Measurements from ENCODE around the gene COL28A1.

Gene COL28A1

DNA sequence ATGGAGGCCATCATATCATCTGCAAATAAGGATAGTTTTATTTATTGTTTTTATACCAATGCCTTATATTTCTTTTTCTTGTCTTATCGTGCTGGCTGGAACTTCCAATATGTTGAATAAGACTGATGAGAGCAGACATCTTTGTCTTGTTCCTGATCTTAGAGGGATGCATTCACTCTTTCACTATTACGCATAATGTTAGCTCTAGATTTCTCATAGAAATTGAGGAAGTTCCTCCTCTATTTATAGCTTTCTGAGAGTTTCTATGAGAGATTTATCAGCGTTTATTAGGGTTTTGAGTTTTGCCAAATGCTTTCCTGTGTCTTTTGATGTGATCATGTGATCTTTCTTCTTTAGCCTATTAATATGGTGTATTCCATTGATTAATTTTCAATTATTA, 49.3 kb downstream of the COL28A1 start:
- H3K4me1 ChIP-seq (ENCODE audit: insufficient read depth, low read length, severe bottlenecking), result no peaks in the 10 kb centered on the region
- no peaks in the 10 kb centered on the region for H3K79me2 ChIP-seq (ENCODE audit: insufficient read depth, low read length)
- H3K9me2 ChIP-seq (ENCODE audit: low read depth, low read length), result no peaks in the 10 kb centered on the region
- H3K4me3 ChIP-seq (ENCODE audit: low read depth, low read length, poor library complexity, severe bottlenecking), result no peak overlapping the region
- no peak overlapping the region for H3K4me2 ChIP-seq (ENCODE audit: low read length)
- no peak overlapping the region for H3K9ac ChIP-seq (ENCODE audit: low read length)
- no peak overlapping the region for H3K27ac ChIP-seq (ENCODE audit: low read depth, low read length, poor library complexity, severe bottlenecking)
- TF ChIP-seq EZH2 (IDR thresholded peaks at IDR 0.05; ENCODE audit: borderline replicate concordance, low read length), result no peak
- no peak for TF ChIP-seq CTCF (IDR thresholded peaks at IDR 0.05; ENCODE audit: low read length)
- no peaks in the 10 kb centered on the region for H3K27me3 ChIP-seq (ENCODE audit: insufficient read depth, low read length)
- no peaks in the 10 kb centered on the region for H4K20me1 ChIP-seq (ENCODE audit: insufficient read depth, low read length)
- H3F3A ChIP-seq (ENCODE audit: insufficient read depth, low read length), result no peaks in the 10 kb centered on the region
- no peaks in the 10 kb centered on the region; the same call in 1 of the 2 replicates for H3K36me3 ChIP-seq (ENCODE audit: insufficient read depth, low read length)
- H2AFZ ChIP-seq (ENCODE audit: low read length), result no peak overlapping the region
- no peaks in the 10 kb centered on the region for H3K9me3 ChIP-seq (ENCODE audit: low read length)

- Histone ChIP-seq H3K4me2 (ENCODE audit: low read length) (no peak overlapping the region), H3K9me3 (ENCODE audit: low read length) (no peaks in the 10 kb centered on the region), H3K4me3 (ENCODE audit: low read depth, low read length, poor library complexity, severe bottlenecking) (no peak overlapping the region), H3K9ac (ENCODE audit: low read length) (no peak overlapping the region), H3K27ac (ENCODE audit: low read depth, low read length, poor library complexity, severe bottlenecking) (no peak overlapping the region), H3F3A (ENCODE audit: insufficient read depth, low read length) (no peaks in the 10 kb centered on the region), H2AFZ (ENCODE audit: low read length) (no peak overlapping the region), H3K79me2 (ENCODE audit: insufficient read depth, low read length) (no peaks in the 10 kb centered on the region), H3K36me3 (ENCODE audit: insufficient read depth, low read length) (no peaks in the 10 kb centered on the region; the same call in 1 of the 2 replicates), H3K4me1 (ENCODE audit: insufficient read depth, low read length, severe bottlenecking) (no peaks in the 10 kb centered on the region), H3K9me2 (ENCODE audit: low read depth, low read length) (no peaks in the 10 kb centered on the region), H4K20me1 (ENCODE audit: insufficient read depth, low read length) (no peaks in the 10 kb centered on the region), H3K27me3 (ENCODE audit: insufficient read depth, low read length) (no peaks in the 10 kb centered on the region)
- no peak for TF ChIP-seq EZH2 (IDR thresholded peaks at IDR 0.05; ENCODE audit: borderline replicate concordance, low read length)
- TF ChIP-seq CTCF (IDR thresholded peaks at IDR 0.05; ENCODE audit: low read length), result no peak
Measured at GRCh38 chr7:7484072-7484471, 51.6 kb downstream of the COL28A1 start.

DNA sequence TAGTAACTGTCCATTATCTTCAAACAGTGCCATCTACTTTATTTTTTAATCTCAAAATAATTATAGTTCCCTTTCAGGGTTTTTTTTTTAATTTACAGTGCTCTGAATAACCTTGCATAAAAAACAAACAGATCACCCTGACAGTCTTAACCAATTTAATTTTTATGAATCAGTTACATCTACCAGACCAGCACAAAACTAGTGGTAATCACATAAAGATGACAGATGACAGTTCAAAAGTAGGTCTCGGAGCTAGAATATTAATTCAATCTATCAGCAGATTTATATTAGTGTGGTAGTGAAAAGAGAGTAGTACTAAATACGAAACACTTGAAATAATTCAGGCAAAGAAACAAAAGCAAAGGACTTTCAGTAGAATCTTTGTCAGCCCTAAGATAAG, 53.9 kb downstream of the COL28A1 start:
- no peaks in the 10 kb centered on the region for H3K9me3 ChIP-seq (ENCODE audit: low read length)
- no peaks in the 10 kb centered on the region for H4K20me1 ChIP-seq (ENCODE audit: insufficient read depth, low read length)
- no peaks in the 10 kb centered on the region for H3K9me2 ChIP-seq (ENCODE audit: low read depth, low read length)
- H2AFZ ChIP-seq (ENCODE audit: low read length), result no peak overlapping the region
- no peak overlapping the region for H3K27ac ChIP-seq (ENCODE audit: low read depth, low read length, poor library complexity, severe bottlenecking)
- H3F3A ChIP-seq (ENCODE audit: insufficient read depth, low read length), result no peaks in the 10 kb centered on the region
- no peaks in the 10 kb centered on the region for H3K79me2 ChIP-seq (ENCODE audit: insufficient read depth, low read length)
- H3K27me3 ChIP-seq (ENCODE audit: insufficient read depth, low read length), result no peaks in the 10 kb centered on the region
- no peak overlapping the region for H3K4me2 ChIP-seq (ENCODE audit: low read length)
- H3K4me1 ChIP-seq (ENCODE audit: insufficient read depth, low read length, severe bottlenecking), result no peaks in the 10 kb centered on the region
- H3K4me3 ChIP-seq (ENCODE audit: low read depth, low read length, poor library complexity, severe bottlenecking), result no peak overlapping the region
- no peak overlapping the region for H3K9ac ChIP-seq (ENCODE audit: low read length)
- no peaks in the 10 kb centered on the region; the same call in 1 of the 2 replicates for H3K36me3 ChIP-seq (ENCODE audit: insufficient read depth, low read length)
- TF ChIP-seq EZH2 (IDR thresholded peaks at IDR 0.05; ENCODE audit: borderline replicate concordance, low read length) (no peak), CTCF (IDR thresholded peaks at IDR 0.05; ENCODE audit: low read length) (no peak)

Data from OCI-LY1 (cell line).